ENCODE measurements around the gene ZNF74. TPM values are rescaled to one million over a fixed set of nuclear protein-coding genes. Genes with fewer than 3 reads are reported as not detected.
A peak's percentile ranks its signal among the peaks of the same experiment; 100 is the strongest.
"Not testable (repeated sequence)": the region's sequence is repeated elsewhere in the genome, so short reads cannot be mapped to it uniquely, and the experiment has no call there.

ZNF74 gene
- total RNA-seq, result 19.7 and 21.3 TPM in 2 replicates

DNA sequence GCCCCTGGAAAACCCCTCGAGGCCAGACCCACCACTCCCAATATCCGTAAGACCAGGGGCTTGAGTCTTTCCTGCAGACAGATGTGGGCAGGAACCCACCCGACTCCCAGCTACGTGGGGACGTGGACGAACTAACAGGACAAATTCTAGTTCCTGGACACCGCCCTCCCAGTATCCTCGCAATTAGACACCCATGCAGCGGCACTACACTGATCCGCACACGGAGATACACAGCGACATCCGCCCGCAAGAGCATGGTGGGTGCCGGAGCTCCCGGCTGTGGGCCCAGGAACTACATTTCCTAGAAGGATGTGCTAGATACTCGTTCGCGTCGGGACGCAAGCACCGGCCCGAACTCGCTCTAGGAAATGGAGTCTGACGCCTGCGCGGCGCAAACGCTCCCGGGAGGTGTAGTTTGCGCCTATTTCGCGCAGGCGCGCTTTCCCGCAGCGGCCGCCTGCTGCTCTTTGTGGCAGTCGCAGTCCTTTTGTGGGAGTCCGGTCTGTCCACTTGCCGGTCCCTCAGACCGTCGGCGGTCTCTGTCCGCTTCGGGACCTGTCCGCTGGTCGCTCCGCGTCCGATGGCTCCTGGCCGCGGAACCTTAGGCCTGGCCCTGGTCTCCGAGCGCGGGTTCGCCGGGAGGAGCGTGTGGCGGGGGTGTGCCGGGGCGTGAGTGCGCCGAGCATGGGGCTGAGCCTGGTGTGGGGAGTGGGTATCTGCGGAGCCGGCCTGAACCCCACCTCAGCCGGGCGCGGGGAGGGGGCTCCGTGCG lies at the start of gene ZNF74:
Gene ZNF74, plus strand, starts transcription at position 447 of the 772 bp plus-strand sequence. CDS start 478 bp downstream, outside the sequence.
- DNase-seq, result peak; percentile 90

- not testable (repeated sequence) for DNase-seq
These were observed 47.4 kb upstream of the ZNF74 start for GRCh38 chr22:20346553-20346952.

GRCh38 chr22:20352536-20352935 lies 41.4 kb upstream of the ZNF74 start:
- not testable (repeated sequence) for DNase-seq

DNA sequence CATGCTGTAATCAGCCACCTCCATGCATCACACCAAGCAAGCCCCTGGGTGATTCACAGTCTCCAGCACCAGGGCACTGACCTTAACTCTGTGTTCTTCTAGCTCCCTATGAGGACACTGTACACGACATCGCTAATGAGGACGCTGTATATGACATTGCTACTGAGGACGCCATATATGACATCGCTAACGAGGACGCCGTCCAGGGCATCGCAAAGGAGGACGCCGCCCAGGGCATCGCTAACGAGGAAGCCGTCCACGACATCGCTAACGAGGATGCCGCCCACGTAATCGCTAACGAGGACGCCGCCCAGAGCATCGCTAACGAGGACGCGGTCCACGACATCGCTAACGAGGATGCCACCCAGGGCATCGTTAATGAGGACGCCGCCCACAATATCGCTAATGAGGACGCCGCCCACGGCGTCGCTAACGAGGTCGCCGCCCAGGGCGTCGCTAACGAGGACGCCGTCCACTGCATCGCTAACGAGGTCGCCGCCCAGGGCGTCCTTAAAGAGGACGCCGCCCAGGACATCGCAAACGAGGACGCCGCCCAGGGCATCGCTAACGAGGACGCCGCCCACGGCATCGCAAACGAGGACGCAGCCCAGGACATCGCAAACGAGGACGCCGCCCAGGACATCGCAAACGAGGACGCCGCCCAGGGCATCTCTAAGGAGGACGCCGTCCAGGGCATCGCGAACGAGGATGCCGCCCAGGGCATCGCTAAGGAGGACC lies 39.5 kb upstream of the ZNF74 start:
- no peak for DNase-seq

DNA sequence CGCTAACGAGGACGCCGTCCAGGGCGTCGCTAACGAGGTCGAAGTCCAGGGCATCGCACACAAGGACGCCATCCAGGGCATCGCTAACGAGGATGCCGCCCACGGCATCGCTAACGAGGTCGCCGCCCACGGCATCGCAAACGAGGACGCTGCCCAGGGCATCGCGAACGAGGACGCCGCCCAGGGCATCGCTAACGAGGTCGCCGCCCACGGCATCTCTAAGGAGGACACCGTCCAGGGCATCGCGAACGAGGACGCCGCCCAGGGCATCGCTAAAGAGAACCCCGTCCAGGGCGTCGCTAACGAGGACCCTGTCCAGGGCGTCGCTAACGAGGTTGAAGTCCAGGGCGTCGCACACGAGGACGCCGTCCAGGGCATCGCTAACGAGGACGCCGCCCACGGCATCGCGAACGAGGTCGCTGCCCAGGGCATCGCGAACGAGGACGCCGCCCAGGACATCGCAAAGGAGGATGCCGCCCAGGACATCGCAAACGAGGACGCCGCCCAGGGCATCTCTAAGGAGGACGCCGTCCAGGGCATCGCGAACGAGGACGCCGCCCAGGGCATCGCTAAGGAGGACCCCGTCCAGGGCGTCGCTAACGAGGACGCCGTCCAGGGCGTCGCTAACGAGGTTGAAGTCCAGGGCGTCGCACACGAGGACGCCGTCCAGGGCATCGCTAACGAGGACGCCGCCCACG lies 37.9 kb upstream of the ZNF74 start:
- not testable (repeated sequence) for DNase-seq

DNA sequence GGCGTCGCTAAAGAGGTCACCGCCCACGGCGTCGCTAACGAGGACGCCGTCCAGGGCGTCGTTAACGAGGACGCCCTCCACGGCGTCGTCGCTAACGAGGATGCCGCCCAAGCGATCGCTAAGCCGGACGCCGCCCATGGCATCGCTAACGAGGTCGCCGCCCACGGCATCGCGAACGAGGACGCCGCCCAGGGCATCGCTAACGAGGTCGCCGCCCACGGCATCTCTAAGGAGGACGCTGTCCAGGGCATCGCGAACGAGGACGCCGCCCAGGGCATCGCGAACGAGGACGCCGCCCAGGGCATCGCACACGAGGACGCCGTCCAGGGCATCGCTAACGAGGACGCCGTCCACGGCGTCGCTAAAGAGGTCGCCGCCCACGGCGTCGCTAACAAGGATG lies 37.0 kb upstream of the ZNF74 start:
- DNase-seq, result not testable (repeated sequence)

GRCh38 chr22:20357967-20358366 lies 36.0 kb upstream of the ZNF74 start:
- DNase-seq, result not testable (repeated sequence)

- not testable (repeated sequence) for DNase-seq
These were observed 35.3 kb upstream of the ZNF74 start for GRCh38 chr22:20358503-20359239.

GRCh38 chr22:20360261-20360660 lies 33.7 kb upstream of the ZNF74 start:
- not testable (repeated sequence) for DNase-seq

- not testable (repeated sequence) for DNase-seq
These were observed 32.8 kb upstream of the ZNF74 start for GRCh38 chr22:20360866-20361751.

- DNase-seq, result not testable (repeated sequence)
These were observed 32.2 kb upstream of the ZNF74 start for GRCh38 chr22:20361752-20362229.

GRCh38 chr22:20362403-20362802 lies 31.5 kb upstream of the ZNF74 start:
- not testable (repeated sequence) for DNase-seq

- not testable (repeated sequence) for DNase-seq
These were observed 29.4 kb upstream of the ZNF74 start for GRCh38 chr22:20364335-20365260.

DNA sequence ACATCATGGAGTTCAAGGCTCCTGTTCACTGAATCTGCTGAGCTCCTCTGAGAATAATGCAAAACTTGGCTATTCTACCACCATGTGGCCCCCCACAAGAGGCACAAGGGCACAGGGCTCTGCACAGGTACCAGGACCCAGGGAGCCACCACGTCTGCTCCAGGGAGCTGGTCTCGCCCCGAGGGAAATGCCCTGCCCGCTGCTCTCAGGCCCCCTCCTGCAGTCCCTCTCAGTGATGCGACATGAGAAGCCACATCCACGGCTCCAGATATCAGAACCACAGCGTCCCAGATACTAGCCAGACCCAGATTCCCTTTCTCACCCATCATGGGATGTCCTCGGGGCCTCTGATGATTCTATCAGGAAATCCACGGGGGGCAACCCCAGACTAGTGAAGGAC lies 27.1 kb upstream of the ZNF74 start:
- not testable (repeated sequence) for DNase-seq

DNA sequence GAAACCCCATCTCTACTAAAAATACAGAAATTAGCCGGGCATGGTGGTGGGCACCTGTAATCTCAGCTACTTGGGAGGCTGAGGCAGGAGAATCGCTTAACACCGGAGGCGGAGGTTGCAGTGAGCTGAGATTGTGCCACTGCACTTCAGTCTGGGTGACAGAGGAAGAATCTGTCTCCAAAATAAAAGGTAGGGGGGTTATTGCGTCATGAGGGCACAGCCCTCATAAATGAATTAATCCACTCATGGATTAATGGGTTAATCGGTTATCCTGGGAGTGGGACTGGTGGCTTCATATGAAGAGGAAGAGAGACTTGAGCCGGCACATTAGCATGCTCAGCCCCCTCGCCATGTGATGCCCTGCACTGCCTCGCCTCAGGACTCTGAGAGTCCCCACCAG lies 25.1 kb upstream of the ZNF74 start:
- DNase-seq, result not testable (repeated sequence)

DNA sequence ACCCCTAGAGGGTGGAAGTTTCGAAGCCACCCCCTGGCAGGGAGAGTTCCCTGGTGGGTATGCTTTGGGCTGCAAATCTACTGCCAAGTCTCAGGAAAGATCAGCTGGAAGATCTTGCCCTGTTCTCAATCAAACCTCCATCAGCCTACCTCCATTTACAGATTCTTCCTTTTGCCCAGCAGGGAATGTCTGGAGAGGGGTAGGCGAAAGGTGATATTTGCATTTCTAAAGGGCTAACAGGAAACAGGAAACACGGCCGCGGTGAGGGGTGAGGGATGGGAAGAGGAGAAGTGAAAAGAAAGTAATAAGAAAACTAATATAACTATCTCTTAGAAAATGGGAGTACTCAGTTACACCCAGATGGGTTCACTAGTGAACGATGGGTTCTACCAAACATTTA lies 22.3 kb upstream of the ZNF74 start:
- not testable (repeated sequence) for DNase-seq

DNA sequence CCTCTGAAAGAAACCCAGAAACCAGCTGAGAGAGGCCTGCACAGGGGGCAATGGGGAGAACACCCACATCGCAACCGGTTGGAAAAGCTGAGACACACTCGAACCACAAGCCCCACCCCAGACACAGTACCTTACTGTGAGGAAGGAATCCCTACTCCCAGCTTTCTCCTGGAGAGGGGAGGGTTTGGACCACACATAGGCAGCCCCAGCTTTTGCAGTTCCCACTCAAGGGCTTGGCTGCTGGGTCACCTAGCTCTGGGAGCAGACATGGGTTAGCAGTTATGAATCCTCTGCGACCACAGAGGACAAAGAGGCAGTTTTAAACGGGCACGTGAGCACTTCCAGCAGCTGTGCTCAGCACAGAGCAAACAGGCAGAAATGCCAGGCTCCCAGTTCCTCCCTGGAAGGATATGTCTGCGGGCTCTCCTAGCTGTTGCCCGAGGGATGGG lies 21.5 kb upstream of the ZNF74 start:
- DNase-seq, result not testable (repeated sequence)

DNA sequence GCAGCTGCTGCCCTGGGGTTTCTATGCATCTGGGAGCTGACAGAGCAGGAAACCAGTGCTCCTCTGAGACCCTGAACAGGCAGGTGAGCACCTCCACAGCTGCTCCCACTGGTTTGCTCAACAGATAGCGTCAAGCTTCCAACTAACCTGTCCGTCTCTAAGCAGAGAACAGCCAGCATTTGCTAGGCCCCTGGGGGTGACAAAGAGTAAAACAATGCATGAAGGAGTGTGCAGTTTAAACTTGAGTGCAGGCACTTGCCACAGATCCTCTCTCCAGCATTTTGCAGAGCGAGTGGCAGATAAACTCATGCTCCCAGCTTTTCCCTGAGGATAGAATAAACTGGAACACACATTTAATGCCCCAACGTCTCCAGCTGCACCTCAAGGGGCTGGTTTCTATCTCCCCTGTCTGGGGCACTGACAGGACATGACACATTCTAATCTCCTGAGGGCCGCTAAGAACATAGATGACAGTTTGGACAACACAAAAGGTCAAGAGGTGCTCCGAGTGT lies 20.7 kb upstream of the ZNF74 start:
- DNase-seq, result not testable (repeated sequence)

DNA sequence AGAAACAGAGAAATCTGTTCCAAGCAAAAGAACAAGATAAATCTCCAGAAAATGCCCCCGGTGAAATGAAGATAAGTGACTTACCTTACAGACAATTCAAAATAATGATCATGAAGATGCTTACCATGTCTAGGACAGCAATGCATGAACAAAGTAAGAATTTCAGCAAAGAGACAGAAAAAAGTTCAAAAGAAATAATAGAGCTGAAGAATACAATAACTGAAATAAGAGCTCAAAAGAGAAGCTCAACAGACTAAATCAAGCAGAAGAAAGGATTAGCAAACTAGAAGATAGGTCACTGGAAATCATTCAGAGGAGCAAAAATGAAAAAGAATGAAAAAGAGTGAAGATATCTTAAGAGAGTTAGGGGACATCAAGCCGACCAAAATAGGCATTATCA lies 19.8 kb upstream of the ZNF74 start:
- not testable (repeated sequence) for DNase-seq

DNA sequence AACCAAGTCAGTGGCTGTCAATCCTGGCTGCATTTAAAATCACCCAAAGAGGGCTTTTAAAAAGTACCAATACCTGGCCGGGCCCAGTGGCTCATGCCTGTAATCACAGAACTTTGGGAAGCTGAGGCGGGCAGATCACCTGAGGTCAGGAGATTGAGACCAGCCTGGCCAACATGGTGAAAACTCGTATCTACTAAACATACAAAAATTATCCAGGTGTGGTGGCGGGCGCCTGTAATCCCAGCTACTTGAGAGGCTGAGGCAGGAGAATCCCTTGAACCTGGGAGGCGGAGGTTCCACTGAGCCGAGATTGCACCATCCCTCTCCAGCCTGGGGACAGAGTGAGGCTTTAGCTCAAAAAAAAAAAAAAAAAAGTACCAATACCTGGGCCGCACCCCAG lies 17.7 kb upstream of the ZNF74 start:
- DNase-seq, result not testable (repeated sequence)
